ENCODE data around the gene KIF1C.
A peak's percentile ranks its signal among the peaks of the same experiment; 100 is the strongest.

Gene KIF1C

DNA sequence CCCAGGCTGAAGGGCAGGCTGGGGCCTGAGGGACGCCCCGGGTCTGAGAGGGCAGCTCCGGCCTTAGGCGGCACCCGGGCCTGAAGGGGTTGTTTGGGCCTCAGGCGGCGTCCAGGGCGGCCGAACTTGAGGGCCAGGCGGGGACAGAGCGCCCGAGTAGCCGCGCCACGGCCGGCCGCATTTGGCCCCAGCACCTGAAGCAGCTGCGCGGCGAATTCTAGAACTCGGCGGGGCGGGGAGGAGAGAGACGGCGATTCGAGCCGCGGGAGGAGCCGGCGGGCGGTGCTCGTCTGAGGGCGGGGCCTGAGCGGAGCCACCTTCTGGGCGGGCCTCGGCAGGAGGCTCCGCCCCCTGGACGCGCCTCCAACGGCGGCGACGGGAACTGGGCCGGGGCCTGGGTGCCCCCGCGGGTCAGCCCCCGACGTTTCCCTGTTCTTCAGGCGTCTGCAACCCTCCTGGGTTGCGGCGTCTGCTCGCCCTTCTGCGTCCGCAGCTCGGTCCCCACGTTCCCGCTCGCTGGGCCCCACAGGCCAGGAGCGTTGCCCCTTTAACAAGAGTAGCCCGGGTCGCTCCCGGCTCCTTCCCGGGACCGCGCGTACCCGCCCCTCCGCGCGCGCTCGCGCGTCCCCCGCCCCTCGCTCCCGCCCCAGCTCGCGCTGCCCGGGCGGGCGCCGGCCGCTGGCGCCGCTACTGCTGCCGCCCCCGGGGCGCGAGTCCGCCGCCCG, at the start of gene KIF1C, which contains the start of gene INCA1:
TSS of gene KIF1C (plus strand) at position 649 of the 725 bp plus-strand sequence. CDS start 2,297 bp downstream, outside the sequence.
TSS of gene INCA1 (minus strand) at position 221 of the 725 bp plus-strand sequence. CDS start 3,085 bp downstream, outside the sequence.
- DNase-seq: peak; percentile 83

DNA sequence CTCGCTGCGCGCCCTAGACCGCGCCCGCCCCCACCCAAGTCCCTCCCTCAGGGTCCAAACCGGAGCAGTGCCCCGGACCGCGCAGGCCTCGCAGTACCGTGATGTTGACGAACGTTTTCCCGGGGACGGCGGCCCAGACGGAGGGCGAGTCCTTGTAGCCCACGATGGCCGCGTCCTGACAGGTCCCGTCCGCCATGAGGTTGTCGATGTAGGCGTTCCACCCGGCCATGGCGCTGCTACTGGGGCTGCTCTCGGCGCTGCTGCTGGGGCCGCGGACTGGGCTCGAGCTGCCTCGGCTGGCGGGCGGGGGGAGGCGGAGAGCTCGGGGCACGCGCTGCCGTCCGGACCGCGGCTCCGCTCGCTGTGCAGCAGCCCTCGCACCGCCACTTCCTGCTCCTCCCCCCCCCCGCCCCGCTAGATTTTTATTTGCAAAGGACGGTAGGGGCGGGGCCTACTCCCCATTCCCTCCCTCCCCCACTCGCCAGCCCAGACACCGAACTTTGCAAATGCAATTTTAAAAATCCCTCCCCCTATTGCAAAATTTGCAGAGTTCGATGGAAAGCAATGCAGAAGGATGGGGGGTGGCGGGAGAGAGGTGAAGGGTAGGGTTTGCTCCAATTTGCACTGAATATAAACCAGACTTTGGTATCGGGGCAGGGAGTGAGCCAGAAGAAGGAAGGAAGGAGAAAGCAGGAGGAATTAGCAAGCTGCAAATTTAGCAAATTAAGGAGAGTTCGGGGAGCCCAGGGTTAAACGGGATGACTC, 49.4 kb upstream of the KIF1C start, which contains the start of gene PFN1:
TSS of gene PFN1 (minus strand) at position 365 of the 765 bp plus-strand sequence. CDS start at position 229, 136 bp downstream.
- DNase-seq: peak; percentile 93

DNA sequence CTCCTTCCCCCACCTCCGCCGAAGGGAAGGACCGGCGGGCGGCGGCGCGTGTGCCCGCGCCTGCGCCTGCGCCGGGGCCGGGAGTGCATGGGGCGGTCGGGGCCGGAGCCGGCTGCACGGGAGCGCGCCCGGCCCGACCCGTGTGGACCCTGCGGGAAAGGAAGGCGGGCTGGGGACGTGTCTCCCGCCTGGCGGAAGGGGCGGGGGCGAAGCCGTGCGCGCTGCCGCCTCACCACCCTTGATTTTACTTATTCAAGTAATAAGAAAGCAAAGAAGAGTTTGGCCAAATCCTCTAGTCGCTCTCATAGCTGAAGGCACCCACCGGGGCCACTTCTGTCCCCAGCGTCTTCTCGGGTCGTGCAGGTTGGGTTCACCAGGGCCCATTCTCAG, 48.8 kb upstream of the KIF1C start:
- DNase-seq: peak; percentile 93

DNA sequence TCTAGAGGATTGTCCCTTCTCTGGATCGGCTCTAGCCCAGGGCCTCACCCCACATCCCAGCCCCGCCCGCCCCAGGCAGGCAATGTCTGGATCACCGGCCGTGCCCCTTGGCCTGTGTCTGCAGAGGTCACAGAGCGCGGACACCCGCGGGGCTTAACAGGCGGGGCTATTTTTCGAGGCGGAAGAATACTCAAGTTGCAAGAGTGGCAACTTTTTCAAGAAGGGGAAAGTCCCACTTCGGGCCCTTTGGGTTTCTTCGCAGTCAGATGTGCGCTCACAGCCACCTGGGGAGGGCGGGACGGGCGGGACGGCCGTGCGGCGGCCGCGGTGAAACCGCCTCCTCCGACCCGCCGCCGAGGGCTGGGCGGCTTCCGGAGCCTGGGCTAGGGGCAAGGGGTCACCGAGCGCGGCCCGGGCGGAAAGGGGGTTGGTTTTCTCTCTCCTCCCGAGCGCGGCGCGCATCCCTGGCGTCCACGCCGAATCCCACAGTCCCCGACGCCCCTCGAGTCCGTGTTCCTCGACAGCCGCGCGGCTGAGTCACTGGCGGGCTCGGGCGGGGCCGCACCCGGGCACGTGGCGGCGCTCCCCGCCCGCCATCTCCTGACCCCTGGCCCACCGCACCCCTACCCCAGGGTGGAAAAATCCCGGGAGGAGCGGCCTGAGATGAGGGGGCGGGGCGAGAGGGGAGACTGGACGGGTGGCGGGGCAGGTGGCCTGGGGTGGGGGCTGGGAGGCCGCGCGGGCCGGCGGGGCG, 48.3 kb upstream of the KIF1C start:
- DNase-seq: peak; percentile 43

DNA sequence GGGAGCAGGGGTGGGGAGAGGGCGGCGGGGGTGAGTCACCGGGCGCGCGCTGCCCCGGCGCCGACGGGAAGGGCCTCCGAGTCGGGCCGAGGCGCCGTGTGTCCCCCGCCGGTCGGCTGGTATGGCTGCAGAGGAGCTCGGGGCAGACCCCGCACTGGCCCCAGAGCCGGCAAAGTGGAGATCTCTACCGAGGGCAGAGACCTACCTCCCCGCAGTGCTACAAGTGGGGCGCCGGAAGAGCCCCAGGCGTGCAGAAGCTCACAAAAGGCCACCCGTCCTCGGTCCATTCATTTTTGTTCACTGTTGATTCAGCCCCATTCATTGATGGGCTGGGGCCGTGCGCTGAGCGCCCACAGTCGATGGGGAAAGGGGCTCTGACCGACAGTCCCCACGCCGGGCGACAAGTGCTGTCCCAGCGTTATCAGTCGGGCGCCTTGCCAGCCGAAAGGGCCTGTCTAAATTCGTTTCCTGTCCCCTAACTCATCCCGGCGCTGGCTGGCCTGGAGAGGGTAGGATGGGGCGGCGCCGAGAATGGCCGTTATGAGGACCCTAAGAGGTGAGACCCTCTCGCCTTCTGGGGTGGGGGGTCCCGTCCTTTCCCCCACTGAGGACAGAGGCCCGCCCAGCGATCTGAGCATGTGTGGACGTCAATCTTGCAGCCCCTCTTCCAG, 47.5 kb upstream of the KIF1C start:
- no peak for DNase-seq

DNA sequence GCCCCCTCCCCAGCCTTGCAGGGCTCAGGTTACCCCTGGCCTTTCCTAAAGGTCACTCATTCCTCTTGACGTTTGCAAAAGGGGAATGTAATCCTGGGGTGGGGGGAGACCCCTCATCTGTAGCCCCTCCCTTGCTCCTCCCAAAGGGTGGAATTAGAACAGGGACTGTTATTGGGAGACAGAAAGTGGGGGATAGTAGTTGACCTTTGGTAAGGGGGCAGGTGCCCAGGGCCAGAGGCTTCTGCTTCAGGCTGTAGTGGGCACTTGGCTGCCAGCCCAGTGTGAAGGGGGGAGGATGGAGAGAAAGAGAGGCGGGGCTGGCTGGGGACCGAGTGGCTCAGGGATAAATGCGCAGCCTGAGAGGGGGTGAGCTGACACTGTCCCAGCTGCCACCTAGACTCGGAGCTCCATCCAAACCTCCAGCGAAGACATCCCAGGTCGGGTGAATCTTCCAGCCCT, 47.0 kb upstream of the KIF1C start, which contains the start of gene ENO3:
TSS of gene ENO3 (plus strand) at position 374 of the 459 bp plus-strand sequence. CDS start 711 bp downstream, outside the sequence.
- DNase-seq: peak; percentile 33

DNA sequence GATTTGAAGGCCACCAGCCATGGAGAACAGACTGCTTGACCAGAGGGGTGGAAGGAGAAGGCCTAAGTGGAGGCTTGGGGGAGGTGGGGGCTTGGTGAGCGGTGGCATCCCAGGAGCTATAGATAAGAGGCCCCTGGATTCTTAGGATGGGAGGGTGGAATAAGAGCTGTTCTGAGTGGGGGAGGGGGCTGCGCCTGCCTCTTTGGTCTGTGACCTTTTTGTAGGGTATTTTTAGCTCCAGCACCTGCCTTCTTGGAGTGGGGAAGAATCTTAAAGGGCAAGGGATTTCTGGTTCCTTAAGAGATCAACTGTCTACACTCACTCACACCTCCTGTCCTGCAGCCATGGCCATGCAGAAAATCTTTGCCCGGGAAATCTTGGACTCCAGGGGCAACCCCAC, 46.3 kb upstream of the KIF1C start:
- DNase-seq: no peak

GRCh38 chr17:4953451-4953961, 44.2 kb upstream of the KIF1C start:
- DNase-seq: no peak

- DNase-seq: no peak
Observed at GRCh38 chr17:4955091-4955490, 42.7 kb upstream of the KIF1C start.

GRCh38 chr17:4956493-4957061, 41.2 kb upstream of the KIF1C start:
- no peak for DNase-seq

GRCh38 chr17:4958102-4958501, 39.6 kb upstream of the KIF1C start:
- no peak for DNase-seq

- no peak for DNase-seq
Observed at GRCh38 chr17:4959261-4959965, 38.3 kb upstream of the KIF1C start.

GRCh38 chr17:4960279-4960922, 37.3 kb upstream of the KIF1C start:
- no peak for DNase-seq

GRCh38 chr17:4965311-4965986, 32.3 kb upstream of the KIF1C start:
- DNase-seq: no peak

DNA sequence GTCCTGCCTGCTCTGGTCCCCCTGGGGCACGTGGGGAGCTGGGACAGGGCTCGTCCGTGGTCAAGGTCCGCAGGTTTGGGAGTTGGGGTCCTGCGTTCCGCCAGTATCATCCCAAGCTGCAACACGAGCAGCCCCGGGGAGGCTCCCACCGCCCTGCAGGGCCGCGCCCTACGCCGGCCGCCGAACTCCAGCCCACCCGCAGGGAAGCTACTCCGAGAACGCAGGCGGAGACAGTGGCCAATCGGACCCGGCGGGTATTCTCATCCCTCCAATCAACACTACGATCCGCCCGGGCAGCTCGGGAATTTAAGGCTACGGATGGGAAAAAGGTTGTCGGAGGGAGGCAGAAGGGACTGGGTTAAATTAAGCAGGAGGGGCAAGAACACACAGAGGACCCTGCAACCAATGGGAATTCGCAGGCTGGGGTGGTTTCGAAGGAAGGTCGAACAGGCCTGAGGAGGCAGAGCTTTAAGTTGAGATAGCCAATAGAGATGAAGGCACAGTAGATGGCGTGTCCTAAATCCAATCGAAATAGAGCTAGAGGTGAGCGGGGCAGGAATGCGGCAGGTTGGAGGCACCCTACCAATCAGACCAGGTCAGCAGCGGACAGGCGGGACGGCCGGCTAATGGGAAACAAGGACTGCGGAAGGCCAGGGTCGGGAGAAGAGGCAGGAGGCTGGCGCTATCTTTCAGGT, 30.8 kb upstream of the KIF1C start:
- peak; percentile 99 for DNase-seq

DNA sequence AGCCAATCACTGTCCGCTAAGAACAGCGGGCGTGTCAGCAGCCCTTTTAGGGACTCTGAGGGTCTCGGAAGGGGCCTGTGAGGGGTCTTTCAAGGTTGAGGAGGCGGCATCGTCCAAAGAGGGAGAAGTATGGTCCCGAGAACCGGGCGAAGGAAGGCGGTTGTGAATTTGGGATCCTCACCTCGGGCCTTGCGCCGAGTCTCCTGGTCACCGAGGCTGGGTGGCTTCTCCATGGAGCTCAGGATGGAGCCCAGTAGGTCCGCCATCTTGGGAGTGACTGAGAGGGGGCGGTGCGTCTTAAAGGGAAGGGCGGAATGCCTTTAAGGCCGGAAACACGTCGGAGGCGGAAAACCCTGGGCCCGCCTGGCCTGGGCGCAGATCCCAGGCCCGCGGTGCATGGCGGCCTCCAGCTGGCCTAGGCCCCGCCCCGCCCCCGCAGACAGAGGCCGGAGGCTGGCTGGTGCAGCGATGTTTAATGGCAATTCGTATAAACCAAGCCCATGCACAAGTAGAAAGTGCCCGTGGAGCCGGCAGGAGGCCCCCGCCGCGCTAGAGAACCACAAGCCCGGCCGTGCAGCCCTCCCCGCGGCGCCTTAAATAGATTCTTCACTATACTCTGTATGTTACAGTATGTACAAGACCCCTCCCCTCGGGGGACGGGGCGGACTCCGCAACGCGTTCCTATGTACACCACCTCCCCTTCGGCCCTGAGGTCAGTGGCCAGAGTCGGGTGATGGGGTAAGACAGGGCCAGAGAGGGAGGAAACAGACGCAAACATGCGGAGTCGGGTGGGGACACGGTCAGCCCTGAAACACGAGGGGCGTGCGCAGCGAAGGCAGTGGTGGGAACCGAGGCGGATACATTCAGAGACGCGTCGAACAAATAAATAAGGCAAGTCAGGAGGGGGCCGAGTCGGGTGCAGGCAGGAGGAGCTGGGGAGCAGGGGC, 29.9 kb upstream of the KIF1C start, which contains the start of gene SPAG7:
TSS of gene SPAG7 (minus strand) at position 279 of the 947 bp plus-strand sequence. CDS start at position 266, 13 bp downstream.
- peak; percentile 97 for DNase-seq

- DNase-seq: no peak
Observed at GRCh38 chr17:4968486-4969046, 29.2 kb upstream of the KIF1C start.

Data from NCI-H1694 treated with DMSO at 0.1 percent for 48 hours (cell line).